Fibroblast of lung (primary cell): ENCODE measurements around the gene IARS1. TPM values are rescaled to one million over a fixed set of nuclear protein-coding genes. Genes with fewer than 3 reads are reported as not detected.

Experiments used
- DNase-seq, 2 donors: peaks; one replicate each; pipeline versions ENCODE4 v3.0.0 to v3.0.0-alpha.2; 2010; ENCODE audit warnings: low read depth in 2 of 2
- H2AFZ ChIP-seq: 2 replicates; pipeline ENCODE4 v1.5.1; 2012; ENCODE audit warnings: low read length, control low read depth, inconsistent platforms
- H3K27ac ChIP-seq: 2 replicates; pipeline ENCODE4 v1.5.1; 2011; ENCODE audit warnings: low read length, control low read depth; ENCODE audit not compliant: insufficient read depth
- H3K27me3 ChIP-seq: 2 replicates; pipeline ENCODE4 v1.5.1; 2011; ENCODE audit warnings: mild to moderate bottlenecking, low read length; ENCODE audit not compliant: control insufficient read depth, insufficient read depth
- H3K36me3 ChIP-seq: 2 replicates; pipeline ENCODE4 v1.5.1; 2011; ENCODE audit warnings: low read length; ENCODE audit not compliant: control insufficient read depth, insufficient read depth
- H3K4me1 ChIP-seq: 2 replicates; pipeline ENCODE4 v1.5.1; 2011; ENCODE audit warnings: low read length; ENCODE audit not compliant: control insufficient read depth, insufficient read depth; ENCODE audit errors: extremely low read depth
- H3K4me2 ChIP-seq: 2 replicates; pipeline ENCODE4 v1.5.1; 2011; ENCODE audit warnings: low read length, control low read depth; ENCODE audit not compliant: insufficient read depth; ENCODE audit errors: extremely low read depth
- H3K4me3 ChIP-seq, 4 experiments: fragments of 200-600 bp in 1 of 4; sonication (generic) in 1 of 4; replicated peaks in 1 of 4; 2 replicates each; pipeline ENCODE4 v1.5.1; 2011 to 2016; ENCODE audit warnings: low read length in 4 of 4, low read depth in 3 of 4, mild to moderate bottlenecking in 3 of 4, control low read depth in 2 of 4, inconsistent platforms in 1 of 4, mixed read lengths in 1 of 4; ENCODE audit not compliant: insufficient read depth in 1 of 4; ENCODE audit errors: control extremely low read depth in 1 of 4
- H3K79me2 ChIP-seq: 2 replicates; pipeline ENCODE4 v1.5.1; 2012; ENCODE audit warnings: mild to moderate bottlenecking, low read length, inconsistent platforms; ENCODE audit not compliant: control insufficient read depth, insufficient read depth
- H3K9ac ChIP-seq: 2 replicates; pipeline ENCODE4 v1.5.1; 2011; ENCODE audit warnings: mild to moderate bottlenecking, low read length, control low read depth; ENCODE audit not compliant: insufficient read depth
- H3K9me3 ChIP-seq: 2 replicates; pipeline ENCODE4 v1.5.1; 2012; ENCODE audit warnings: low read depth, low read length; ENCODE audit not compliant: control insufficient read depth, insufficient read depth
- H4K20me1 ChIP-seq: 2 replicates; pipeline ENCODE4 v1.5.1; 2011; ENCODE audit warnings: low read length; ENCODE audit not compliant: control insufficient read depth, insufficient read depth; ENCODE audit errors: extremely low read depth
- CTCF ChIP-seq, 2 donors: IDR thresholded peaks in 1 of 2; conservative IDR thresholded peaks in 1 of 2; 1 replicate in 1 of 2; 2 replicates in 1 of 2; pipeline ENCODE4 v1.5.1; 2011 to 2012; ENCODE audit warnings: low read length in 2 of 2, control low read depth in 1 of 2, inconsistent platforms in 1 of 2, low read depth in 1 of 2, mild to moderate bottlenecking in 1 of 2
- EZH2 ChIP-seq: IDR thresholded peaks from 2 replicates; pipeline ENCODE4 v1.5.1; 2012; ENCODE audit warnings: low read length, control low read depth, mild to moderate bottlenecking; ENCODE audit errors: missing control alignments
- polyA plus RNA-seq, 2 donors: library from polyadenylated mRNA; depleted of rRNA in 1 of 2; stranded (reverse) in 1 of 2; unstranded in 1 of 2; fragments of >200 nt; gene quantifications; 2 replicates each; pipeline ENCODE4 v1.2.1, GENCODE V29; 2011 to 2012; ENCODE audit warnings: missing spikeins in 1 of 2
- total RNA-seq: library from RNA; depleted of rRNA; stranded (reverse); fragments of >200 nt; gene quantifications from 2 replicates; pipeline ENCODE4 v1.2.1, GENCODE V29; 2014

IARS1 gene
- total and polyA plus RNA-seq, 2 donors (not counting 1 experiment from before 2014, with no cell fraction given): 88.4 to 595 TPM

GRCh38 chr9:92257327-92257726 lies 36.2 kb downstream of the IARS1 start:
- no peak overlapping the region for H3K4me3 ChIP-seq
- no peak for DNase-seq
- no peaks in the 10 kb centered on the region for H4K20me1 ChIP-seq
- no peak overlapping the region for H3K9ac ChIP-seq
- H3K79me2 ChIP-seq: no peaks in the 10 kb centered on the region
- H3K4me1 ChIP-seq: no peaks in the 10 kb centered on the region
- no peak overlapping the region for H3K4me2 ChIP-seq
- H3K27ac ChIP-seq: no peak overlapping the region
- TF ChIP-seq CTCF (conservative IDR thresholded peaks at IDR 0.05 in 1 of 2, IDR thresholded peaks at IDR 0.05 in 1 of 2; ENCODE audit: low read depth in 1 of 2, low read length in 2 of 2): no peak
- TF ChIP-seq EZH2: no peak
- no peaks in the 10 kb centered on the region for H3K9me3 ChIP-seq
- H2AFZ ChIP-seq: no peak overlapping the region
- no peaks in the 10 kb centered on the region for H3K27me3 ChIP-seq
- peaks cover 21% of the 10 kb centered on the region for H3K36me3 ChIP-seq

GRCh38 chr9:92254381-92255337 lies 38.8 kb downstream of the IARS1 start:
- Histone ChIP-seq H4K20me1 (no peaks in the 10 kb centered on the region), H3K27ac (no peak overlapping the region), H3K36me3 (peaks cover 27% of the 10 kb centered on the region), H3K79me2 (no peaks in the 10 kb centered on the region), H3K4me1 (no peaks in the 10 kb centered on the region), H3K9me3 (no peaks in the 10 kb centered on the region), H3K4me3 (no peak overlapping the region), H3K4me2 (no peak overlapping the region), H3K27me3 (no peaks in the 10 kb centered on the region), H3K9ac (no peak overlapping the region), H2AFZ (no peak overlapping the region)
- TF ChIP-seq EZH2: no peak
- no peak for TF ChIP-seq CTCF (conservative IDR thresholded peaks at IDR 0.05 in 1 of 2, IDR thresholded peaks at IDR 0.05 in 1 of 2; ENCODE audit: low read depth in 1 of 2, low read length in 2 of 2)
- no peak for DNase-seq

- TF ChIP-seq CTCF (conservative IDR thresholded peaks at IDR 0.05 in 1 of 2, IDR thresholded peaks at IDR 0.05 in 1 of 2; ENCODE audit: low read depth in 1 of 2, low read length in 2 of 2): no peak
- no peak for TF ChIP-seq EZH2
- Histone ChIP-seq H3K4me3 (no peak overlapping the region), H3K4me2 (no peak overlapping the region), H3K27me3 (no peaks in the 10 kb centered on the region), H4K20me1 (no peaks in the 10 kb centered on the region), H3K9me3 (no peaks in the 10 kb centered on the region), H3K36me3 (peaks cover 22% of the 10 kb centered on the region), H3K79me2 (no peaks in the 10 kb centered on the region), H3K27ac (no peak overlapping the region), H2AFZ (no peak overlapping the region), H3K4me1 (no peaks in the 10 kb centered on the region), H3K9ac (no peak overlapping the region)
- DNase-seq: no peak
Observed at GRCh38 chr9:92253656-92254055, 39.8 kb downstream of the IARS1 start.
